ENCODE results near the gene PPIH. TPM values are rescaled to one million over a fixed set of nuclear protein-coding genes. Genes with fewer than 3 reads are reported as not detected.
A peak's percentile ranks its signal among the peaks of the same experiment; 100 is the strongest.
"Not testable (repeated sequence)": the region's sequence is repeated elsewhere in the genome, so short reads cannot be mapped to it uniquely, and the experiment has no call there.

The PPIH gene
- 64.1 and 65.1 TPM in 2 replicates for total RNA-seq

GRCh38 chr1:42657981-42658876 lies at the start of gene PPIH:
PPIH (plus strand) TSS chr1:42658423; CDS start chr1:42658447, 24 bp downstream.
- ATAC-seq (ENCODE audit: low read depth) = peak; percentile 99
- no peak for TF ChIP-seq CTCF (IDR thresholded peaks at IDR 0.05)
- no peaks in the 10 kb centered on the region for H3K9me3 Mint-ChIP-seq
- peak within 1 kb of the TSS; percentile 85 for H3K27ac Mint-ChIP-seq
- intact Hi-C loops (cut with micrococcal nuclease) = loop anchor here (1.0 to 5.0 kb wide), 4 partner anchors 24 to 321 kb away; partner anchors contain the start of genes C1orf50, FOXJ3, P3H1 and PPCS
- POLR2A ChIA-PET = interaction anchor here (0.7 to 2.6 kb wide), 12 partner anchors 11 to 992 kb away, joined by 3 to 82 read pairs (median 4); partner anchors contain the start of genes C1orf50, CCDC30, KDM4A and P3H1
- H3K4me3 Mint-ChIP-seq = peak within 1 kb of the TSS; percentile 95
- peaks cover 39% of the 10 kb centered on the region for H3K36me3 Mint-ChIP-seq (ENCODE audit: low read depth)
- CTCF ChIA-PET = interaction anchor here (0.6 kb wide), 2 partner anchors 32 to 1417 kb away, joined by 3 to 4 read pairs; no protein-coding TSS in a partner anchor
- peaks cover 35% of the 10 kb centered on the region for H3K4me1 Mint-ChIP-seq
- H3K27me3 Mint-ChIP-seq = no peaks in the 10 kb centered on the region
- DNase-seq = peak; percentile 87

- TF ChIP-seq CTCF (IDR thresholded peaks at IDR 0.05) = no peak
- DNase-seq = no peak
- no peaks in the 10 kb centered on the region for H3K9me3 Mint-ChIP-seq
- H3K27me3 Mint-ChIP-seq = no peaks in the 10 kb centered on the region
- no peak overlapping the region for H3K4me3 Mint-ChIP-seq
- ChIA-PET POLR2A (no interaction called here), CTCF (no interaction called here)
- no peaks in the 10 kb centered on the region for H3K36me3 Mint-ChIP-seq (ENCODE audit: low read depth)
- intact Hi-C loops (cut with micrococcal nuclease) = no loop called here
- ATAC-seq (ENCODE audit: low read depth) = no peak
- H3K4me1 Mint-ChIP-seq = no peaks in the 10 kb centered on the region
- no peak overlapping the region for H3K27ac Mint-ChIP-seq
These were observed 44.5 kb upstream of the PPIH start for GRCh38 chr1:42613803-42614131.

- Mint-ChIP-seq H3K4me3 (no peak overlapping the region), H3K4me1 (no peaks in the 10 kb centered on the region), H3K27ac (no peak overlapping the region), H3K9me3 (no peaks in the 10 kb centered on the region), H3K27me3 (no peaks in the 10 kb centered on the region), H3K36me3 (ENCODE audit: low read depth) (no peaks in the 10 kb centered on the region)
- intact Hi-C loops (cut with micrococcal nuclease) = no loop called here
- POLR2A ChIA-PET = no interaction called here
- DNase-seq (no peak), ATAC-seq (ENCODE audit: low read depth) (no peak)
- CTCF ChIA-PET = no interaction called here
- no peak for TF ChIP-seq CTCF (IDR thresholded peaks at IDR 0.05)
These were observed 39.4 kb upstream of the PPIH start for GRCh38 chr1:42618866-42619265.

GRCh38 chr1:42620307-42620706 lies 37.9 kb upstream of the PPIH start:
- no peaks in the 10 kb centered on the region for H3K9me3 Mint-ChIP-seq
- H3K27ac Mint-ChIP-seq = no peak overlapping the region
- intact Hi-C loops (cut with micrococcal nuclease) = no loop called here
- ChIA-PET CTCF (no interaction called here), POLR2A (no interaction called here)
- H3K4me3 Mint-ChIP-seq = no peak overlapping the region
- no peak for ATAC-seq (ENCODE audit: low read depth)
- TF ChIP-seq CTCF (IDR thresholded peaks at IDR 0.05) = no peak
- H3K4me1 Mint-ChIP-seq = no peaks in the 10 kb centered on the region
- no peaks in the 10 kb centered on the region for H3K36me3 Mint-ChIP-seq (ENCODE audit: low read depth)
- DNase-seq = no peak
- H3K27me3 Mint-ChIP-seq = no peaks in the 10 kb centered on the region

GRCh38 chr1:42621180-42621579 lies 37.0 kb upstream of the PPIH start:
- H3K27ac Mint-ChIP-seq; H3K27me3 Mint-ChIP-seq; POLR2A ChIA-PET; H3K9me3 Mint-ChIP-seq; H3K4me3 Mint-ChIP-seq; CTCF ChIA-PET; H3K4me1 Mint-ChIP-seq; ATAC-seq (ENCODE audit: low read depth); H3K36me3 Mint-ChIP-seq (ENCODE audit: low read depth); DNase-seq; intact Hi-C loops (cut with micrococcal nuclease): not testable (repeated sequence)

GRCh38 chr1:42627205-42627604 lies 31.0 kb upstream of the PPIH start:
- intact Hi-C loops (cut with micrococcal nuclease); H3K27me3 Mint-ChIP-seq; H3K4me1 Mint-ChIP-seq; H3K36me3 Mint-ChIP-seq (ENCODE audit: low read depth); POLR2A ChIA-PET; H3K27ac Mint-ChIP-seq; ATAC-seq (ENCODE audit: low read depth); CTCF ChIA-PET; DNase-seq; H3K4me3 Mint-ChIP-seq; H3K9me3 Mint-ChIP-seq: not testable (repeated sequence)

Measured in activated B cell treated with CpG ODN at 0.5 μM for 24 hours (primary cell).